Activated CD4-positive, CD25-positive, alpha-beta regulatory T cell (primary cell): ENCODE data around the gene PLEKHG3.
"Not testable (repeated sequence)": the region's sequence is repeated elsewhere in the genome, so short reads cannot be mapped to it uniquely, and the experiment has no call there.

Source experiments
- DNase-seq, 4 experiments: peaks; one replicate each; lab custom pipeline; 2025; lab: John Stamatoyannopoulos, UW

Gene PLEKHG3

DNA sequence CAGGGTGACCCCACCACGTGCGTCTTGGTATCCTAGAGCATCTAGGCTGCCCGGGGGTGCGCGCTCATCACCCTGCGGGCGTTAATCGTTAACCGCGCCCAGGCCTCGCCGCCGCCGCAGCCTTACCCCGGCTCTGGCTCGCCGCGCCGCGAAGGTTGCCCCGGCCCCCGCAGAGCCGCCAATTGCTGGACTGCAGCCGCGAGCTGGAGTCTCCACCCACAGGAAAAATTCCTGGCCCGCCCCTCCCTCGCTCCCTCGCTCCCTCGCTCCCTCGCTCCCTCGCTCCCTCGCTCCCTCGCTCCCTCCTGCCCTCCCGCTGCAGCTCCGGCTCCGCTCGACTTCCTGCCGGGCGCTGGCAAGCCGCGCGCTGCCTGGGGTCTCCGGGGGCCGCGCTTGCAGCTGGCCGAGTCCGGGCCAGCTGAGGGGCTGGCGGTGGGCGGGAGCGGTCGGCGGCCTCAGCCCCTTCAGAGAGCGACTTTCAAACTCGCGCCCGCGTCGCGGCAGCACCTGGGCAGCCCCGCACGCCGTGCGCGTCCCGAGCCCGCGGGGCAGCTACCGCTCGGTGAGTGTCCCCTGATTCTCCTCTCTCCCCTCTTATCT, at the start of gene PLEKHG3:
Gene PLEKHG3, plus strand, starts transcription at position 282 of the 600 bp plus-strand sequence. CDS start 23,208 bp downstream, outside the sequence.
- no peak for DNase-seq

DNA sequence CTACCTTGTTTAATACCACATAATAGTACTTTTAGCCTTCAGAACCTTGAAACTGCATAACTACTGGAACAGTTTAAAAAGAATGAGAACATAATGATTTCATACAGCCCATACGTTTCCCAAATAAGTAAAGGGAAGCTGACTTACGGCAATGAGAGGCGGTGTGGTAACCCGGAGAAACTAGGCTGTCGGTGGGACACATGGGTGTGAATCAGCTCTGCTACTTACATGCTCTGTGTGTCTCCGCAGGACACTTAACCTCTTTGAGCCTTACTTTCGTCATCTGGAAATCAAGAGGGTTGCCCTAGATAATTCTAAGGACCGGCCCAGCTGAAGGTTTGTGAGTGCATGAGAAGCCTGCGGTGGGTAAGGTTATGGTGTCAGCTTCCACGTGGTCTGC, 49.3 kb upstream of the PLEKHG3 start:
- no peak for DNase-seq

DNA sequence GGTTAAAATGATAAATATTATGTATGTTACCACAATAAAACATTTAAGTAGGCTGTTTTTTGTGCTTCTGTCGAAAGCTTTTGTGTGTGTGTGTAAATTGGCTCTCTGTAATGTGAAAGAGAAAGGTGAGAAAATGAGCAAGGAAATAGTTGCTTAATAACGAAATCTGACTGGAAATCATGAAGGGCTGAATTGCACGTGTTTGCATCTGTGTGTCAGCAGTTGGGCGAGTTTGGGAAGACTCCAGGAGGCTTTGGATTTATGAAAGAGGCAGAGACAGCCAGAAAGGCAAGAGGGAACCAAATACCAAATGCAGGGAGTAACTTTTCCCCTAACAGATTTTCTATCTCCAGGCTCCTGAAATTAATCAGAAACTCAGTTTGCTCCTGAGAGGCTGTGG, 47.2 kb upstream of the PLEKHG3 start:
- DNase-seq: no peak

DNA sequence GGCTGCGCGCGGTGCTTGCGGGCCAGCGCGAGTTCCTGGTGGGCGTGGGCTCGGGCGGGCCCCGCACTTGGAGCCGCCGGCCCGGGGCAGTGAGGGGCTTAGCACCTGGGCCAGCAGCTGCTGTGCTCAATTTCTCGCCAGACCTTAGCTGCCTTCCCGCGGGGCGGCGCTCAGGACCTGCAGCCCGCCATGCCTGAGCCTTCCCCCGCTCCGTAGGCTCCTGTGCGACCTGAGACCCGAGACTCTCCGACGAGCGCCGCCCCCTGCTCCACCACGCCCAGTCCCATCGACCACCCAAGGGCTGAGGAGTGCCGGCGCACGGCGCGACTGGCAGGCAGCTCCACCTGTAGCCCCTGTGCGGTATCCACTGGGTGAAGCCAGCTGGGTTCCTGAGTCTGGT, 46.0 kb upstream of the PLEKHG3 start:
- DNase-seq: no peak

DNA sequence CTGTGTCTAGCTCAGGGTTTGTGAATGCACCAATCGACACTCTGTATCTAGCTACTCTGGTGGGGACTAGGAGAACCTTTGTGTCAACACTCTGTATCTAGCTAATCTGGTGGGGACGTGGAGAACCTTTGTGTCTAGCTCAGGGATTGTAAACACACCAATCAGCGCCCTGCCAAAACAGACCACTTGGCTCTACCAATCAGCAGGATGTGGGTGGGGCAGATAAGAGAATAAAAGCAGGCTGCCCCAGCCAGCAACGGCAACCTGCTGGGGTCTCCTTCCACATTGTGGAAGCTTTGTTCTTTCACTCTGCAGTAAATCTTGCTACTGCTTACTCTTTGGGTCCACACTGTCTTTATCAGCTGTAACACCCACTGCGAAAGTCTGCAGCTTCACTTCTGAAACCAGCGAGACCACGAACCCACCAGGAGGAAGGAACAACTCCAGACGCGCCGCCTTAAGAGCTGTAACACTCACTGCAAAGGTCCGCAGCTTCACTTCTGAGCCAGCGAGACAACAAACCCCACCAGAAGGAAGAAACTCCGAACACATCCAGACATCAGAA, 45.4 kb upstream of the PLEKHG3 start:
- DNase-seq: not testable (repeated sequence)

DNA sequence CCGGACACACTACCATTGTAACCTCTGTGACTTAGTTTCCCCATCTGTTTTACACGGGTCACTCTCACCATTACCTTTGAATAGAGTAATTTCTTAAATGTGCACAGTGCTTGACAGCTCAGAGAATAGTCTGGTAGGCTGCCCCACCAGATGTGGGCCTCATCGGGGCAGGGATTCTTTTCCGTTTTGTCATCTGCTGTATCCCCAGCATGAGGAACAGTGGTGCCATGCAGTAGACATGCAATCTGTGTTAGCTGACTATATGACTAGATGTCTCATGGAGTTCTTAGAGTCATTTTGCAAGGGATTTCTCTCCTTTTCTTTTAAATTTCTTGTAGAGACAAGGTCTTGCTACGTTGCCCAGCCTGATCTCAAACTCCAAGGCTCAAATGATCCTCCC, 44.9 kb upstream of the PLEKHG3 start:
- DNase-seq: no peak

DNA sequence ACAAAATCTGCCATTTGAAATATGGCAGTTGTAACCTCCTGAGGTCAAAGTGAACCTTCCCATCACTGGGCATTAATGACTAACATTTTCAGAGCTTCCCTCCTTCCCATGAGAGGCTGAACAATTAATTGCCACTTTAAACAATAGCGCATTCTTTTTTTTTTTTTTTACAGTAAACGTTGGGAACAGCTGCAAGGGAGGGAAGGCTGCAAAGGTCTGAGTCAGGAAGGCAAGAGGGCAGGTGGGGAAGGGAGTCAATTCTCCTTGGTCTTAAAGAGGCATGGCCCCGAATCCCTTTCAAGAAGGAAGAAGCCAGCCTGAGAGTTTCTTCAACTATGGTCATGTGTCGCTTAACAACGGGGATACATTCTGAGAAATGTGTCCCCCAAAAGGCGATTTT, 41.0 kb upstream of the PLEKHG3 start:
- DNase-seq: no peak

DNA sequence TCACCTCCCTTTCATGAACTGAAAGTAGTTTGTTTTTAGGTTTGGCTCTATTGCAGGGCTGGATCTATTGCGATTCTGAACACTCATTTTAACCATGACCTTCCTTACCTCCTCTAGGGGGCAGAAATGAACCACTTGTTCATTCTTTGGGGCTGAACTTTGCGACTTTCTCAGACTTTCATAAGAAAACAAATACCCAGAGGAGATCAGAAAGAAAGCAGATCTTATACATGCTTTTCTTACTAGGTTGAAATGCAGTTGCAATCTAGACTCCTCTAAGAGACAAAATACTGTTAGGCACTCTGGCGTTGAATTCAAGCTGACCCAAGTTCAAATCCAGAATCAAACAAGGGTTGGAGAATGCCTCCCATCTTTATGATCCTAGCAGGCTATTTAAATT, 32.6 kb upstream of the PLEKHG3 start:
- no peak for DNase-seq

DNA sequence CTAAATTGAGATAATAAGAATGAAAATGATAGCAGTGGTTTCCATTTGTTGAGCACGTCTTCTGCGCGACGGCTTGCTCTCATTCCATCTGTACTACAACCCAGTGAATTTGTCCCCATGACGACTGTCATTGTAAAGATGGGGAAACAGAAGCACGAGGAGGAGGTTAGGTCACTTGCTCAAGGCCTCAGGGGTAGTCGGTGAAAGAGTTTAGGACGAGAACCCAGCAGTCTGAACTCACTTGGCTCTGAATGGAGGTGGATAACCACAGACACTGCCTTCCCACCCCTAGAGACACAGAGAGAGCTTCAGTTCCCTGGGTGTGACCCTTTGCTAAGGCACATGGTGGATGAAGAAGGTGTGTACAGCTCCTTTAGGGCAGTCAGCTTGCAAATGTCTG, 30.9 kb upstream of the PLEKHG3 start:
- DNase-seq: no peak

DNA sequence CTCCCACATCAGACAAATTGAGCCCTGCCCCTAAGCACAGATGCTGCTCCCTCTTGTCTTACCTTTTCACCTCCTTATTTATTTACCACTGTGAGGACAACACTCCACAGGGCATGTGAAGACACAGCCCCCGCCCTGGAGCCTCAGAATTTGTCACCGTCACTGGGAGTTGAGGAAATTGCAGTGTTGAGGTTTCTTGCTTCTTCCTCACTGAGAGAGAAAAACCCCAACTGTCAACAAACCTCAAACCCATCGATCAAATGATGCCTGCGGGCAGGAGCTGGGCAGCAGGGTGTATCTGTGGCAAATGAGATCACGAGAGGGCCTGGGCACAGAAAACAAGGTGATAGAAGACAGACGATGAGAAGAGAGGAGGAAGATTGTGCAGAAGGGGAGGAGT, 30.5 kb upstream of the PLEKHG3 start:
- DNase-seq: no peak

DNA sequence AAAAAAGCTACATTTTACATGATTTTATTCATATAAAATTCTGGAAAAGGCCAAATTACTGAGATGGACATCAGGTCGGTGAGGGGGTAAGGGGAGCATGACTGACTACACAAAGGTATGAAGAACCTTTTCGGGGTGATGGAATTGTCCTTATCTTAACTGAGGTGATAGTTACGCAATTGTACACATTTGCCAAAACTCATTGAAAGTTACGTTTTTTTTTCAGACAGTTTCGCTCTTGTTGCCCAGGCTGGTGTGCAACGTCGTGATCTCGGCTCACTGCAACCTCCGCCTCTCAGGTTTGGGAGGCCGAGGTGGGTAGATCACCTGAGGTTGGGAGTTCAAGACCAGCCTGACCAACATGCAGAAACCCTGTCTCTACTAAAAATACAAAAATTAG, 29.4 kb upstream of the PLEKHG3 start:
- no peak for DNase-seq

DNA sequence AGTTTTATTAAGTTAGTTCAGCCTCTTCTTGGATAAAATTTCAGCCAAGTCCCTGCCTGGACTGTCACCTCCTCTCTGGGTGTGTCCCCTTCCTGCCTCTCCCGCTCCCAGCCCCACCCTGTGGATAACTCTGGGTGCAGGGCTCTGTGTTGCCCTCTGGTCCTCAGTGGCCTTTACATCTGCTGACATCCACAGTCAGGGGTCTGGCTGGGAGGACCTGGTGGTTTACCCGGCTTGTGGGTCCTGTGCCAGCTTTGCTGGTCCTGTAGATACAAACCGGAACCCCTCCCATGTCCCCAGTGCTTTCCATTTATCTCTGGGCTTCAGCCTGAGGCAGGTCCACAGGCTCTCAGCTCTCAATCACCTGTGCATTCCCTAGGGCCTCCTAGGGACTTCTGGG, 28.9 kb upstream of the PLEKHG3 start:
- DNase-seq: no peak

DNA sequence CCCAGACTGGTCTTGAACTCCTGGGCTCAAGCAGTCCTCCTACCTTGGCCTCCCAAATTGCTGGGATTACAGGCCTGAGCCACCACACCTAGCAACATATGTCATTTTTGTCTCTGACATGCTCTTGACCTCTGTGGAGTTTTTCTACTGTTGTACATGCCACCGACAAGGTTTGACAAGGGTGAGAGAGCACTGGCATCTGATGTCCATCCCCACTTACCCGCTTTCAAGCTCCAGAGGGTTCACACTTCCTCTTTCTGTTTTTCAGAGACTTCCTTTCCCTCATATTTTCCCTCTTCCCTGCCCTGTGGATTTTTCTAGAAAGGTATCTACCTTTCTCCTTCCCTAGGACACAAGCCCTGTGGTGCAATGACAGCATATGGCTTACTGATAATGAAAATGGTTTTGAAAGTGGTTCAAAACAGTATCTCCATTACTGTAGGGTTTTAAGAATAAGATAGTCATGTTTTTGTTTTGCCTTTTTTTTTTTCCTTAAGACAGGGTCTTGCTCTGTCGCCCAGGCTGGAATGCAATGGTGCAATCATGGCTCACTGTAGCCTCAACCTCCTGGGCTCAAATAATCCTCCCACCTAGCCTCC, 27.7 kb upstream of the PLEKHG3 start:
- no peak for DNase-seq

DNA sequence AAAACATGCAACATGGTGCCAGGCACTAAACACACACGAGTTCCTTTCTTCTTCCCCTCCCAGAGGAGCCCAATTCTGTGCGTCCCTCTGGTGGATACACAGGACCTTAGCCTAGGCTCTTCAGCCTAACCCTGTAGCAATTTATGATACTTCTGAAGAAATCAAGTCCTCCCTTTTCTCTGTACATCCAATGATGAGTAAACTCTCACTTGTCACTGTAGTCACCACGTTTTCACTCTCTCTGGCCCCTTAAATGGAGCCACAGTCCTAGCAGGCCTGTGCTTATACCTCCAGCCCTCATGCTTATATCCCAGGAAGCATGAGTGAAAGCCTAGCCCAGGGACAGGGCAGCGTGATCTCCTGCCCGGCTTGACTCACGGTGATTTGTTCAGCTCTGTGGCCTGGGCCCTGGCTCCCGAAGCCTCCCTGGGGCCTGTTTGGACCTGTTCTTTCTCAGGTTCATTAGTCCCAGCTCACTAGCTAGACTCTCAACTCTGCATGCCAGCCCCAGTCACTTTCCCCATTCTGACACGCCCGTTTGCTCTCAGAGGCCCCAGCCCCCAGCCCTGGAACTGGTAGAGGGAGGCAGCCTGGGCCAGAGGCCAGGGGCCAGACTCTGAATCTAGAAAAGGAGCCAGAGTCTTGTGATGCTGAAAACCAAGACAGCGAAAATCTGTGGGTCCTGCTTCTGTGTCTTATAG, 24.1 kb upstream of the PLEKHG3 start:
- DNase-seq: no peak

DNA sequence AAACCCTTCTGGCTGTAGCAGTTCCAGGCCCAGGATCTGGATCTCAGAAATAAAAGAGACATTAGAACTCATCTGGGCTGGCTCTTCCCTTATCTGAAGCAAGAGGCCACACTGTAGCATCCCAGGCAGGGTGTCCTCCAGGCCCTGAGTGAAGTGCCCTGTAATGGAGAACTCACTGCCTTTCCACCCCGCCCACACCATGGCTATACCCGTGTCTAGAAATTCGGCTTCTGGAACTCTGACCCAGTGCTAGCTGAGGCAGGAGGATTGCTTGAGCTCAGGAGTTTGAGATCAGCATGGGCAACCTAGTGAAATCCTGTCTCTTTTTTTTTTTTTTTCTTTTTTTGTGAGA, 23.5 kb upstream of the PLEKHG3 start:
- no peak for DNase-seq

DNA sequence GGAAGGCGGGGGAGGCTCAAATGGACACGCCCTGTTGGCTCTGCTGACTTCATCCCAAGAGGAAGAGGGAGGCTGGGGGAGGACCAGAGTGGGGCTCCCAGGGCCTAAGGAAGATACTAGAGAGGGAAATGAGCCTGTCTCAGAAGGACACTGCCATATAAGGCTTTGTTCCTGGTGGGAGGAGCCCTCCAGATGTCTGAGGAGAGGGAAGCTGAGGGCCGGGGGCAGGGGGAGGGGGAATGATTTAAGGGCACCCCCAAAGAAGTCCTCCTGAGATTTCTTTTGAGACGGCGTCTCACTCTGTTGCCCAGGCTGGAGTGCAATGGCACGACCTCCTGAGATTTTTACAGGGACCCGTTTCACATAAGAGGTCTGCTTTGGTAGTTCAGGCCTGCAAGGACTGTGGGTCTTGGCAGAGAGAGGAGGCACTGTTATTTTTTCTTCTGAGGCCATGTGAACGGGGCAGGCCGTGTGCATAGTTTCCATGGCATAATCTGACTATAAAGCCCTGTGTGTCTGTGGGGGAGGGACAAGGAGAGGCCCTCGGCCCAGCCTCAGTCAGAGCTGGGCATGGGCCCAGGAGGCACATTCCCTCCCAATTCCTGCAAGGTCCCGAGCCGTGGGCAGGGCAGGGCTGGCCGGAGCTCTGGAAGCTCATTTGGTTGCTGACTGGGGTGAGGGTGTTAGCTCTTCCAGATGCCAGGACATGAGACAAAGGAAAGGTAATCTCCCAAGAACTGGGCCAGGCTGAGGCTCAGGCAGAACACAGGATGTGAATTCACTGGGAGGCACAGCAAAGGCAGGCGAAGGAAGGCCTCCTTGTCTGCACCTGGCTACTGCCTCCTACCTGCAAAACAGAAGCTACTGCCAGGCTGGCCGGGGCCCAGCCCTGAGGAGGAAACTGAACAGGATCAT, 22.2 kb upstream of the PLEKHG3 start:
- no peak for DNase-seq

DNA sequence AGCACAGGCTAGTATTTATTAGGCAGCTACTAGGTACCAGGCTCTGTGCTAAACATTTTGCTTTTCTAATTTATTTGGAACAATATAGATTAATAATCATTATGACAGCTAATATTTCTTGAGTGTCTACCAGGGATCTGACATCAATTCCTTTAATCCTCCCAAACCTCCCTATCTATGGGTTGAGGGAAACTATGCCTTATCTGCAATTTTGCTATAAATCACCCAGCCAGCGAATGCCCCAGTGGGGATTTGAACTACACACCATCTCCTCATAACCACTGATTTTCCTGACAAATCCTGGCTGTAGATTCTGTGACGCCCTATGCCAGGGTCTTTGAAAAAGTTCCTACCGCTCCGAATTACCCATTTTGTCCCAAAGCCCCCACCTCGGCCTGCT, 21.4 kb upstream of the PLEKHG3 start:
- DNase-seq: no peak

DNA sequence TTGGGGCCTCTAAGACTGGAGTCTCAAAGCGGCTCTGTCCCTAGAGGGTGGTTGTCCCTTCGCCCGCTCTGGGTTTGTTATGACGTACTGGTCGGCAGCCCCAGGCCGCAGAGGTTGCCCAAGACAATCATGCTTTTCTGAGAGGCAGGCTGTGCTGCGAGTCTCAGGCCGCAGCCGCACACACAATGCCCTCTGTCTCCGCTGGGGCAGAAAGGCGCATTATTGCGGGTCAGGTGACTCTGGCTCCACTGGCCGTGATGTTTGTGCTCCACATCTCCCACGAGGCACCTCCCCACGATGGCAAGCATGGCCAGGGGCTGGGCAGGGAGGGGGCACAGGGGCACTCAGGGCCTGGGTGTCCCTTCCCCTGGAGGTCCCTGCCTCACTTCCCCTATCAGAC, 21.0 kb upstream of the PLEKHG3 start:
- no peak for DNase-seq

DNA sequence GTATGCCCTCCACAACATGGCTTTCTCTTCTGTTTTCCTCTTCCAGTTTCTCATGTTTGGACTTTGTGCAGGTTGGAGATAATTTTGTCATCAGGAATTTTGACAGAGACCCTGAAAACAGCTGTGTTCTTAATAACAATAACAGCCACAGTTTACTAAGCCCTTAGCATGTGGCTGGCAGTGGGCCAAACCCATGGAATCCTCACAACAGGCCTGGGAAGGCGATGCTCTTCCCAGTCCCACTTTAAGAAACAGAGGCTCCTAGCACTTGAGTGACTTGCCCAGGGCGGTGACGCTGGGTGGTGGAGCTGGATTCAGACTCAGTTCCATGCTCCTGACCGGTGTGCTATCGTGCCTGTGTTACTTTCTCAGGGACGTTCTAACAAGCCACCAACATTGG, 20.1 kb upstream of the PLEKHG3 start:
- no peak for DNase-seq

DNA sequence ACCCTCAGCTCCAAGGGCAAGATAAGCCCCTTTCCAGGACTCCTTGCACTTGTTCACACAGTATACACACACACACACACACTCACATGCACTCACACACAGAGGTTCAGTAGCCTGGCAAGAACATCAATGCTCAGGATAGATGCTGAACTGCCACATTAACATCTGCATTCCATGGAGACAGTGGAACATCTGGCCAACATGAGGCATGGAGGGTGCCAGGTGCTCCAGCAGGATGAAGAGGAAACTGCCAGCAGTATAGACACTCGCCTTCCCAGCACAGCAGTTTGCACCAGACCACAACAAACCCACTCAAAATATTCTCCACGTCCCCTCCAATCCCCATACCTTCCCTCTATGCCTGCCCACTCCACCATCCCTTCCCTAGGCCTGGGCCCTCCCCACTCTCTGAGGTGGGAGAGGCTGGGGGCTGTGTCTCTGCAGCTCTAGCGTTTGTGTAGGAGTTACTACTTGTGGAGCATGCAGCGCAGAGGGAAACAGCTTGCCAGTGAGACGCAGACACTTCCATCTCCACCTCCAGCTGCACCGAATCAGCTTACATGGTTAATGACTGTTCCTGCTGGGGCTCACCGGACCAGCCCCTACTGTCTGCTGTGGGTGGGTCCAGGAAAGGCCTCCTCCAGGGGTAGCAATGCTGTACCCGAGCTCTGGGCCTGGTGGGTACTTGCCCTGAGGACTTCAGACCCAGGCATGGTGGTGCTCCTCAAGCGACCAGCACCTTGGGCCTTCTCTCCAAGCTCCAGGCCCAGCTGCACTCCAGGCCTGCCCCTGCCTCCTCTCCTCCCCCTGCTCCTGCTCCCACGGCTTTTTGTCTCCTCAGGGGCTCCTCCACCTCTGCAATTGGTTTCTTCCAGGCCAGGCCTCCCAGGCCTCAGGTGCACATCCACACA, 18.6 kb upstream of the PLEKHG3 start:
- DNase-seq: no peak

DNA sequence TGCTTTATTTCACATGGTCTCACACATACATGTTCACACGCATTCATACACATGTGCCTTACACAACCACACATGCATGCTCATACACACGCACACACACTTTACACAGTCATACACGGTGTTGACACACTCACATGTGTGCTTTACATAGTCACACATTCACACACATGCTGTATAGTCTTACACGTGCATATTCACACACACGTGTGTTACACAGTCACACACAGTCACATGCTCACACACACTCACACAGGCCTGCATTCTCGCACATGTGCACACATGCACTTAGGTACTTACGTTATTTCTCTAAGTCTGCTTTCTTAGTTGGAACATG, 18.0 kb upstream of the PLEKHG3 start:
- no peak for DNase-seq
